Hepatocyte (in vitro differentiated cells): Measurements from ENCODE around the gene OSBP.

Experiments
- CTCF ChIP-seq: fragments of 200-600 bp; sonication (generic); IDR thresholded peaks from 2 replicates; pipeline ENCODE4 v1.5.1; 2016; ENCODE audit warnings: antibody characterized with exemption, mild to moderate bottlenecking; ENCODE audit not compliant: poor library complexity
- EZH2 ChIP-seq: fragments of 200-600 bp; sonication (generic); IDR thresholded peaks from 2 replicates; pipeline ENCODE4 v1.6.1; 2016; ENCODE audit warnings: antibody characterized with exemption, mild to moderate bottlenecking, borderline replicate concordance
- EZH2phosphoT487 ChIP-seq: fragments of 200-600 bp; sonication (generic); IDR thresholded peaks from one replicate; pipeline ENCODE4 v1.6.1; 2018; ENCODE audit warnings: antibody characterized with exemption, mild to moderate bottlenecking, low read depth, moderate library complexity; ENCODE audit not compliant: unreplicated experiment, severe bottlenecking

GRCh38 chr11:59607703-59608454, 7.7 kb downstream of the OSBP start:
- no peak for TF ChIP-seq CTCF
- TF ChIP-seq EZH2, result no peak
- TF ChIP-seq EZH2phosphoT487, result no peak
